Mononuclear cell (primary cell): ENCODE results near the gene AGPAT2. TPM values are rescaled to one million over a fixed set of nuclear protein-coding genes. Genes with fewer than 3 reads are reported as not detected.

Experiments used
- H3K27me3 ChIP-seq: 2 replicates; pipeline ENCODE4 v1.6.0; 2011; ENCODE audit warnings: low read length, control low read depth; ENCODE audit not compliant: insufficient read depth
- H3K4me1 ChIP-seq: 2 replicates; pipeline ENCODE4 v1.5.1; 2011; ENCODE audit warnings: mild to moderate bottlenecking, low read length, control low read depth; ENCODE audit not compliant: insufficient read depth
- H3K4me3 ChIP-seq: 2 replicates; pipeline ENCODE4 v1.5.1; 2011; ENCODE audit warnings: mild to moderate bottlenecking, low read length, moderate library complexity
- H3K9me3 ChIP-seq: 2 replicates; pipeline ENCODE4 v1.5.1; 2011; ENCODE audit warnings: low read depth, mild to moderate bottlenecking, control low read depth, low read length
- total RNA-seq: library from RNA; depleted of rRNA; stranded (reverse); fragments of >200 nt; gene quantifications from one replicate; pipeline ENCODE4 v1.2.3, GENCODE V29; 2012

The AGPAT2 gene
- total RNA-seq, 1 donor, result 18.7 TPM

- Histone ChIP-seq H3K9me3 (no peaks in the 10 kb centered on the region), H3K4me1 (peaks cover 23% of the 10 kb centered on the region), H3K27me3 (peaks cover 69% of the 10 kb centered on the region), H3K4me3 (no peak overlapping the region)
Measured at GRCh38 chr9:136661641-136662325, 25.5 kb downstream of the AGPAT2 start.

GRCh38 chr9:136660971-136661550 is 26.2 kb downstream of the AGPAT2 start:
- H3K27me3 ChIP-seq, result peaks cover 74% of the 10 kb centered on the region
- peaks cover 30% of the 10 kb centered on the region for H3K4me1 ChIP-seq
- no peak overlapping the region for H3K4me3 ChIP-seq
- no peaks in the 10 kb centered on the region for H3K9me3 ChIP-seq

GRCh38 chr9:136659861-136660784 is 27.1 kb downstream of the AGPAT2 start:
- peaks cover 78% of the 10 kb centered on the region for H3K27me3 ChIP-seq
- no peaks in the 10 kb centered on the region for H3K9me3 ChIP-seq

GRCh38 chr9:136658849-136659535 is 28.3 kb downstream of the AGPAT2 start:
- H3K9me3 ChIP-seq, result no peaks in the 10 kb centered on the region

More at GRCh38 chr9:136659861-136660784, 27.1 kb downstream of the AGPAT2 start:
- Histone ChIP-seq H3K4me1 (peaks cover 34% of the 10 kb centered on the region), H3K4me3 (no peak overlapping the region)

GRCh38 chr9:136657974-136658848 is 29.0 kb downstream of the AGPAT2 start:
- Histone ChIP-seq H3K27me3 (peaks cover 64% of the 10 kb centered on the region), H3K9me3 (no peaks in the 10 kb centered on the region), H3K4me3 (no peak overlapping the region), H3K4me1 (peaks cover 31% of the 10 kb centered on the region)

More at GRCh38 chr9:136658849-136659535, 28.3 kb downstream of the AGPAT2 start:
- Histone ChIP-seq H3K4me3 (no peak overlapping the region), H3K27me3 (peaks cover 71% of the 10 kb centered on the region), H3K4me1 (peaks cover 31% of the 10 kb centered on the region)

- H3K27me3 ChIP-seq, result peaks cover 55% of the 10 kb centered on the region
Measured at GRCh38 chr9:136656795-136657611, 30.3 kb downstream of the AGPAT2 start.

GRCh38 chr9:136656183-136656738 is 31.0 kb downstream of the AGPAT2 start:
- Histone ChIP-seq H3K4me3 (no peak overlapping the region), H3K4me1 (peaks cover 31% of the 10 kb centered on the region), H3K9me3 (no peaks in the 10 kb centered on the region), H3K27me3 (peaks cover 55% of the 10 kb centered on the region)

More at GRCh38 chr9:136656795-136657611, 30.3 kb downstream of the AGPAT2 start:
- H3K4me3 ChIP-seq, result no peak overlapping the region
- H3K4me1 ChIP-seq, result peaks cover 31% of the 10 kb centered on the region
- H3K9me3 ChIP-seq, result no peaks in the 10 kb centered on the region

- H3K9me3 ChIP-seq, result no peaks in the 10 kb centered on the region
- H3K27me3 ChIP-seq, result peaks cover 51% of the 10 kb centered on the region
- no peak overlapping the region for H3K4me3 ChIP-seq
- peaks cover 31% of the 10 kb centered on the region for H3K4me1 ChIP-seq
Measured at GRCh38 chr9:136655536-136656182, 31.6 kb downstream of the AGPAT2 start.

- Histone ChIP-seq H3K9me3 (no peaks in the 10 kb centered on the region), H3K27me3 (peaks cover 47% of the 10 kb centered on the region), H3K4me1 (peaks cover 31% of the 10 kb centered on the region), H3K4me3 (no peak overlapping the region)
Measured at GRCh38 chr9:136654820-136655535, 32.3 kb downstream of the AGPAT2 start.

GRCh38 chr9:136653323-136654079 is 33.8 kb downstream of the AGPAT2 start:
- Histone ChIP-seq H3K4me3 (no peak overlapping the region), H3K4me1 (peaks cover 26% of the 10 kb centered on the region)

GRCh38 chr9:136651860-136652259 is 35.4 kb downstream of the AGPAT2 start:
- H3K4me3 ChIP-seq, result no peak overlapping the region
- H3K9me3 ChIP-seq, result no peaks in the 10 kb centered on the region
- H3K4me1 ChIP-seq, result peaks cover 22% of the 10 kb centered on the region
- H3K27me3 ChIP-seq, result peaks cover 21% of the 10 kb centered on the region

More at GRCh38 chr9:136653323-136654079, 33.8 kb downstream of the AGPAT2 start:
- H3K9me3 ChIP-seq, result no peaks in the 10 kb centered on the region
- H3K27me3 ChIP-seq, result peaks cover 32% of the 10 kb centered on the region
